ENCODE results near the gene CAMK1D. TPM values are rescaled to one million over a fixed set of nuclear protein-coding genes. Genes with fewer than 3 reads are reported as not detected.

The CAMK1D gene
- total RNA-seq, 1 experiment from 2014 or later, result 6.0 TPM

DNA sequence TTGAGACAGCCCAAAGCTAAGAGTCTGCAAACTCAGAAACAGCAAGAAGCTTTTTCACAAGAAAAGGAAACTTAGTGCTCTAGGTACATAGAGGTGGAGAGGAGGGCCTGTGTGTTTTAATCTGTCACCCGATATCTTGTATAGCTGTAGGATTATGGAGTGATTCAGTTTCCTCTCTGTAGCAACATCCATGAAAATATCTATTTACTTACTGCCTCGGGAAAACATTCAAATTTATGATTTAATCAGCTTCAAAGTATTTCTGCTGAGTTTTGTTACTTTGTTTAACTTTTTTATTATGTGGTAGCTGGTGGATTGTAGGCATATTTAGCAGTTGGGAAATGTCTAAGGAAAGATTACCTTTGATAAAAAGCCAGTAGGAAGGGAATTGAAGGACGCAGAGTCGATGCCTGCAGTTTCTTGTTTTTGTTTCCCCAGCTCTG is 360.2 kb downstream of the CAMK1D start:
- no peaks in the 10 kb centered on the region for H3K9me2 ChIP-seq (ENCODE audit: insufficient read depth)
- intact Hi-C loops (cut with micrococcal nuclease; ENCODE audit: unreplicated experiment), result no loop called here
- POLR2A ChIA-PET (ENCODE audit: unreplicated experiment), result interaction anchor here (0.6 kb wide), 1 partner anchor 53 kb away, joined by 3 read pairs; no protein-coding TSS in a partner anchor
- peaks cover 21% of the 10 kb centered on the region; the same call in 1 of the 2 replicates for H3K79me2 ChIP-seq (ENCODE audit: low read depth)
- CTCF ChIA-PET, result interaction anchor here (0.6 kb wide), 1 partner anchor 327 kb away, joined by 3 read pairs; no protein-coding TSS in a partner anchor
- DNase-seq, result peak in 1 of 2 experiments; percentile 87
- H2AFZ ChIP-seq, result no peak overlapping the region
- no peak for TF ChIP-seq EZH2 (IDR thresholded peaks at IDR 0.05; ENCODE audit: low read depth)
- TF ChIP-seq, protein P1, sequence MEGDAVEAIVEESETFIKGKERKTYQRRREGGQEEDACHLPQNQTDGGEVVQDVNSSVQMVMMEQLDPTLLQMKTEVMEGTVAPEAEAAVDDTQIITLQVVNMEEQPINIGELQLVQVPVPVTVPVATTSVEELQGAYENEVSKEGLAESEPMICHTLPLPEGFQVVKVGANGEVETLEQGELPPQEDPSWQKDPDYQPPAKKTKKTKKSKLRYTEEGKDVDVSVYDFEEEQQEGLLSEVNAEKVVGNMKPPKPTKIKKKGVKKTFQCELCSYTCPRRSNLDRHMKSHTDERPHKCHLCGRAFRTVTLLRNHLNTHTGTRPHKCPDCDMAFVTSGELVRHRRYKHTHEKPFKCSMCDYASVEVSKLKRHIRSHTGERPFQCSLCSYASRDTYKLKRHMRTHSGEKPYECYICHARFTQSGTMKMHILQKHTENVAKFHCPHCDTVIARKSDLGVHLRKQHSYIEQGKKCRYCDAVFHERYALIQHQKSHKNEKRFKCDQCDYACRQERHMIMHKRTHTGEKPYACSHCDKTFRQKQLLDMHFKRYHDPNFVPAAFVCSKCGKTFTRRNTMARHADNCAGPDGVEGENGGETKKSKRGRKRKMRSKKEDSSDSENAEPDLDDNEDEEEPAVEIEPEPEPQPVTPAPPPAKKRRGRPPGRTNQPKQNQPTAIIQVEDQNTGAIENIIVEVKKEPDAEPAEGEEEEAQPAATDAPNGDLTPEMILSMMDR (conservative IDR thresholded peaks at IDR 0.05), result no peak
- H4K20me1 ChIP-seq (ENCODE audit: insufficient read depth), result no peaks in the 10 kb centered on the region
- no peaks in the 10 kb centered on the region for H3K9me3 ChIP-seq (ENCODE audit: insufficient read depth, low read depth)
- peak overlapping the region; percentile 37; the same call in 1 of the 2 replicates for H3K4me3 ChIP-seq
- H3F3A ChIP-seq (ENCODE audit: insufficient read depth, low read depth), result peaks cover 38% of the 10 kb centered on the region
- H3K36me3 ChIP-seq (ENCODE audit: low read depth), result no peaks in the 10 kb centered on the region
- no peaks in the 10 kb centered on the region for H3K27me3 ChIP-seq (ENCODE audit: insufficient read depth, low read depth)
- peak overlapping the region; percentile 93 for H3K27ac ChIP-seq
- H3K4me2 ChIP-seq, result peak overlapping the region; percentile 79
- H3K4me1 ChIP-seq (replicated peaks; ENCODE audit: insufficient read depth), result peaks cover 70% of the 10 kb centered on the region
- no TSS peak for BruUV-seq (replicated peaks)

DNA sequence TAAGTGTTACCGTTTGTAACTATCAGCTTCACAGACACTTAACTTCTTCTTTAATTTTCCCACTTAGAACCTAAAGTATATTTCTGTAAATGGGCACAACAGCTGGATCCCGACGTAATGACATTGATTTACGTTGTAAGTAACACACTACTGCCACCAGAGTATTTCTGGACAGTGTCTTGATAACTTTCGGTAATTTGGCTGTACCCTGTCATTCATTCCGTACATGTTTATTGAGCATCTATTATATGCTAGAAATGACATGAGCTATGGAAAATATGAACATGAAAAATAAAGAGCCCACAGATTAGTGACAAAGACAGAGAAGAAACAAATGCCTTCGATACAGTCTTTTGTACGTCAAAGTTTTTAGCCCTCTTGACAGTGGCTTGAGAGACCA is 360.8 kb downstream of the CAMK1D start:
- H3K4me3 ChIP-seq, result no peak overlapping the region; the same call in 1 of the 2 replicates

DNA sequence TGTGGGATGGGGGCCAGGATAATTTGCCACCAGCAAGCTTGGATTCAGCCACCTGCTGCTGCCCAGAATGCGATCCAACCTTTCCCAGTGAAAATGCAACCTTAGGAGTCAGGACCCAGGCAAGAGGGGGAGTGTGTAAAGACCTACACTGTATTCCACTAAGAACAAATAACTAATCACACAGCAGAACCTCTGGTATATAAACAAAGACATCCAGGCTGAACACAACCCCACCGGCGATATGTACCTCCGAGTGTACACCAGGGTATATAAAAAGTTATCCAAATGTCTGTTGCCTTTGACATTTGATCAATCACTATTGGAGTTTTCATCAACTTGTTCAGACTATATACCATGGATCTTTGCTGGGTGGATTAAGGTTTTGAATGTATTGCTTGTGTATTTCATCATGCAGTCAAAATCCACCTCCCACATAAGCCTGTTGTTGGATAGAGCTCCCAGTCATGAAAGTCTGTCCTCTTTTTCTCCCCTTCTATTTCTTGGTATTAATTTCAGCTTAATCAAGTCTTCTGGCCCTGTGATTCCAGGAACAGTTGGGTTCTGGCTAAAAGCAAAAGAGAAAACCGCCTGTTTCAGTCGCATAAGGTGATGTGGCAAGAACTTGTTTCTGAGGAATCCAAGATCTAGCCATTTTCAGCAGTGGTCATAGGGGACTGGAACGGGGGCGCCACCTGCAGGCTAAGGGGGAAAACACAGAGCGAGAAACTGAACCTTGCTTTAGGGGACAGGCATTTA is 361.4 kb downstream of the CAMK1D start:
- no peak overlapping the region for H3K4me3 ChIP-seq
- no peaks in the 10 kb centered on the region for H3K9me2 ChIP-seq (ENCODE audit: insufficient read depth)
- no peaks in the 10 kb centered on the region for H3K27me3 ChIP-seq (ENCODE audit: insufficient read depth, low read depth)
- no peaks in the 10 kb centered on the region for H4K20me1 ChIP-seq (ENCODE audit: insufficient read depth)
- peaks cover 31% of the 10 kb centered on the region for H3F3A ChIP-seq (ENCODE audit: insufficient read depth, low read depth)
- peaks cover 58% of the 10 kb centered on the region for H3K4me1 ChIP-seq (replicated peaks; ENCODE audit: insufficient read depth)
- DNase-seq, result peak; percentile 67 to 76
- intact Hi-C loops (cut with micrococcal nuclease; ENCODE audit: unreplicated experiment), result loop anchor here (1.0 to 5.0 kb wide), 4 partner anchors 360 to 496 kb away; no protein-coding TSS in a partner anchor
- H3K36me3 ChIP-seq (ENCODE audit: low read depth), result no peaks in the 10 kb centered on the region
- no TSS peak for BruUV-seq (replicated peaks)
- POLR2A ChIA-PET (ENCODE audit: unreplicated experiment), result interaction anchor here (0.6 to 0.8 kb wide), 3 partner anchors 308 to 505 kb away, joined by 3 to 8 read pairs (median 4); no protein-coding TSS in a partner anchor
- TF ChIP-seq, protein P1 (conservative IDR thresholded peaks at IDR 0.05), result peak; percentile 88
- TF ChIP-seq EZH2 (IDR thresholded peaks at IDR 0.05; ENCODE audit: low read depth), result no peak
- peak overlapping the region; percentile 79 for H3K4me2 ChIP-seq
- peaks cover 11% of the 10 kb centered on the region; the same call in 1 of the 2 replicates for H3K79me2 ChIP-seq (ENCODE audit: low read depth)
- no peak overlapping the region; the same call in 1 of the 2 replicates for H2AFZ ChIP-seq
- no peaks in the 10 kb centered on the region for H3K9me3 ChIP-seq (ENCODE audit: insufficient read depth, low read depth)
- peak overlapping the region; percentile 93 for H3K27ac ChIP-seq
- CTCF ChIA-PET, result interaction anchor here (0.8 kb wide), 1 partner anchor 54 kb away, joined by 3 read pairs; no protein-coding TSS in a partner anchor

More for the DNA sequence above, 360.8 kb downstream of the CAMK1D start:
- TF ChIP-seq, protein P1 (conservative IDR thresholded peaks at IDR 0.05), result no peak
- no peak for TF ChIP-seq EZH2 (IDR thresholded peaks at IDR 0.05; ENCODE audit: low read depth)
- H3K79me2 ChIP-seq (ENCODE audit: low read depth), result peaks cover 17% of the 10 kb centered on the region; the same call in 1 of the 2 replicates
- no peaks in the 10 kb centered on the region for H3K9me3 ChIP-seq (ENCODE audit: insufficient read depth, low read depth)
- H3K4me2 ChIP-seq, result peak overlapping the region; percentile 79
- H3K27me3 ChIP-seq (ENCODE audit: insufficient read depth, low read depth), result no peaks in the 10 kb centered on the region
- intact Hi-C loops (cut with micrococcal nuclease; ENCODE audit: unreplicated experiment), result loop anchor here (2.0 to 5.0 kb wide), 3 partner anchors 359 to 495 kb away; no protein-coding TSS in a partner anchor
- H2AFZ ChIP-seq, result no peak overlapping the region
- H3K36me3 ChIP-seq (ENCODE audit: low read depth), result no peaks in the 10 kb centered on the region
- peaks cover 31% of the 10 kb centered on the region for H3F3A ChIP-seq (ENCODE audit: insufficient read depth, low read depth)
- DNase-seq, result no peak
- POLR2A ChIA-PET (ENCODE audit: unreplicated experiment), result interaction anchor here (0.6 kb wide), 1 partner anchor 54 kb away, joined by 3 read pairs; no protein-coding TSS in a partner anchor
- no peaks in the 10 kb centered on the region for H3K9me2 ChIP-seq (ENCODE audit: insufficient read depth)
- CTCF ChIA-PET, result no interaction called here
- H4K20me1 ChIP-seq (ENCODE audit: insufficient read depth), result no peaks in the 10 kb centered on the region
- H3K4me1 ChIP-seq (replicated peaks; ENCODE audit: insufficient read depth), result peaks cover 64% of the 10 kb centered on the region
- peak overlapping the region; percentile 93 for H3K27ac ChIP-seq
- no TSS peak for BruUV-seq (replicated peaks)

Data from PC-9 (cell line).